WTC11 (cell line): ENCODE results near the gene GPX4.

Experiments
- ZNF671 ChIP-seq: fragments of 250-450 bp; sonication (Bioruptor Pico); IDR thresholded peaks from 2 replicates; pipeline ENCODE4 v1.8.0; 2021; ENCODE audit warnings: mild to moderate bottlenecking
- TF ChIP-seq, protein P1 (sequence below): sonication (generic); formaldehyde crosslinking; IDR thresholded peaks from 2 replicates; pipeline ENCODE4 v1.8.0; 2022; ENCODE audit warnings: mild to moderate bottlenecking, missing genetic modification reagents

DNA sequence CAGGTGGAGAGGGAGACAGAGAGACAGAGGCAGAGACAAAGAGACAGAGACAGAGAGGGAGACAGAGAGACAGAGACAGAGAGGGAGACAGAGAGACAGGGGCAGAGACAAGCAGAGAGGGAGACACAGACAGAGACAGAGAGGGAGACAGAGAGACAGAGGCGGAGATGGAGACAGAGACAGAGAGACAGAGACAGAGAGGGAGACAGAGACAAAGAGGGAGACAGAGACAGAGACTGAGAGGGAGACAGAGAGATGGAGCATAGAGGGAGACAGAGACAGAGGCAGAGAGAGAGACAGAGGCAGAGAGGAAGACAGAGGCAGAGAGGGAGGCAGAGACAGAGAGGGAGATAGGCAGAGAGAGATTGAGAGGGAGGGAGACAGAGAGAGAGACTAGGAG is 40.9 kb downstream of the GPX4 start:
- no peak for TF ChIP-seq ZNF671 (CRISPR knock-in tag)
- TF ChIP-seq, protein P1, sequence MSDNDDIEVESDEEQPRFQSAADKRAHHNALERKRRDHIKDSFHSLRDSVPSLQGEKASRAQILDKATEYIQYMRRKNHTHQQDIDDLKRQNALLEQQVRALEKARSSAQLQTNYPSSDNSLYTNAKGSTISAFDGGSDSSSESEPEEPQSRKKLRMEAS (CRISPR knock-in tag) = no peak
